Activated CD8-positive, alpha-beta T cell treated with anti-CD3 and anti-CD28 coated beads for 36 hours (primary cell): ENCODE measurements around the gene VAC14. TPM values are rescaled to one million over a fixed set of nuclear protein-coding genes. Genes with fewer than 3 reads are reported as not detected.

Experiments
- ATAC-seq: fragments of 200-7000 bp; cut with Tn5 transposase; one replicate; pipeline ENCODE4 v1.10.0; 2021; ENCODE audit warnings: mild to moderate bottlenecking, moderate library complexity
- CTCF ChIA-PET: fragments of 350-600 bp; sonication (Branson Sonifier 250); formaldehyde crosslinking; loops from one replicate; lab custom pipeline; 2021; ENCODE audit warnings: antibody characterized with exemption; lab: Charles Lee
- POLR2A ChIA-PET: fragments of 350-600 bp; sonication (Branson Sonifier 250); formaldehyde crosslinking; loops from one replicate; lab custom pipeline; 2021; ENCODE audit warnings: antibody characterized with exemption; lab: Charles Lee
- DNase-seq: peaks from one replicate; pipeline ENCODE4 v3.0.0-alpha.2; 2020
- H3K27ac Mint-ChIP-seq: one replicate; pipeline ENCODE4 v1.8.0; 2021; ENCODE audit warnings: mild to moderate bottlenecking, mixed read lengths
- H3K27me3 Mint-ChIP-seq: one replicate; pipeline ENCODE4 v1.8.0; 2021; ENCODE audit warnings: mixed read lengths
- H3K36me3 Mint-ChIP-seq: one replicate; pipeline ENCODE4 v1.8.0; 2021; ENCODE audit warnings: low read depth, mixed read lengths
- H3K4me1 Mint-ChIP-seq: one replicate; pipeline ENCODE4 v1.8.0; 2021; ENCODE audit warnings: low read depth, mixed read lengths
- H3K4me3 Mint-ChIP-seq: one replicate; pipeline ENCODE4 v1.8.0; 2021; ENCODE audit warnings: mild to moderate bottlenecking, moderate library complexity, mixed read lengths
- H3K9me3 Mint-ChIP-seq: one replicate; pipeline ENCODE4 v1.8.0; 2021; ENCODE audit warnings: mixed read lengths
- intact Hi-C: fragments of 100-400 bp; cut with micrococcal nuclease; formaldehyde crosslinking; loops from one replicate; pipeline ENCODE4 v1.10.0; 2022
- total RNA-seq, 2 experiments: library from RNA; stranded (reverse); gene quantifications; one replicate each; pipeline ENCODE4 v1.2.3, GENCODE V29; 2021
- TF ChIP-seq, protein P1 (sequence below): fragments of 200-600 bp; IDR thresholded peaks from one replicate; pipeline ENCODE4 v1.8.0; 2022; ENCODE audit warnings: antibody characterized with exemption, mild to moderate bottlenecking

The VAC14 gene
- total RNA-seq, 2 experiments from 2014 or later, result 27.6 TPM

DNA sequence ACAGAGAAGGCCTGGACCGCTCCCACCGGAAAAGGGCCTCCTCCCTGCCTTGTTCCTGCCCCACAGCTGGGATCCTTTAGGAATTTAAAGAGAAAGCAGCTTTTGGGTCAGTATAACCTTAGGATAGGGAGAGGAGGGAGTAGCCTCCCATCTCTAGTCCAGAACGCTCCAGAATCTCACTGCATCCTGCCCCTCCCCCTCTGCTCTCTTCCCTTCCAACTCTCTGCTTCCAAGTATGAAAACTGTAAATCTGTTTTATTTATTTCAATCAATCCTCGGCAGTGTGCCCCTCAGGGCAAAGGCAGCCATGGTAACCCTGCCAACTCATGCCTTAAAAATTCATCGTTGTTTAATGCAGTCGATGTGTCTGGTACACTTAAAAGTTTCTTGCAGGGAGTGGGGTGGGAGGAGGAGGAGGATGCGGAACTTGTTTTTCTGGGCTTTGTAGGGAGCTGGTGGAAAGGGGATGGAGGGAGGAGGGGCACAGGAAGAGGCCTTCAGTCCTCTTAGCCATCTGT, 94.0 kb downstream of the VAC14 start:
- H3K4me3 Mint-ChIP-seq, result no peak overlapping the region
- no peak for DNase-seq
- CTCF ChIA-PET, result no interaction called here
- ATAC-seq, result no peak
- POLR2A ChIA-PET, result no interaction called here
- H3K27me3 Mint-ChIP-seq, result no peaks in the 10 kb centered on the region
- no peaks in the 10 kb centered on the region for H3K9me3 Mint-ChIP-seq
- peaks cover 6% of the 10 kb centered on the region for H3K4me1 Mint-ChIP-seq
- TF ChIP-seq, protein P1, sequence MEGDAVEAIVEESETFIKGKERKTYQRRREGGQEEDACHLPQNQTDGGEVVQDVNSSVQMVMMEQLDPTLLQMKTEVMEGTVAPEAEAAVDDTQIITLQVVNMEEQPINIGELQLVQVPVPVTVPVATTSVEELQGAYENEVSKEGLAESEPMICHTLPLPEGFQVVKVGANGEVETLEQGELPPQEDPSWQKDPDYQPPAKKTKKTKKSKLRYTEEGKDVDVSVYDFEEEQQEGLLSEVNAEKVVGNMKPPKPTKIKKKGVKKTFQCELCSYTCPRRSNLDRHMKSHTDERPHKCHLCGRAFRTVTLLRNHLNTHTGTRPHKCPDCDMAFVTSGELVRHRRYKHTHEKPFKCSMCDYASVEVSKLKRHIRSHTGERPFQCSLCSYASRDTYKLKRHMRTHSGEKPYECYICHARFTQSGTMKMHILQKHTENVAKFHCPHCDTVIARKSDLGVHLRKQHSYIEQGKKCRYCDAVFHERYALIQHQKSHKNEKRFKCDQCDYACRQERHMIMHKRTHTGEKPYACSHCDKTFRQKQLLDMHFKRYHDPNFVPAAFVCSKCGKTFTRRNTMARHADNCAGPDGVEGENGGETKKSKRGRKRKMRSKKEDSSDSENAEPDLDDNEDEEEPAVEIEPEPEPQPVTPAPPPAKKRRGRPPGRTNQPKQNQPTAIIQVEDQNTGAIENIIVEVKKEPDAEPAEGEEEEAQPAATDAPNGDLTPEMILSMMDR, result no peak
- peaks cover 2% of the 10 kb centered on the region for H3K36me3 Mint-ChIP-seq
- H3K27ac Mint-ChIP-seq, result no peak overlapping the region
- intact Hi-C loops, result no loop called here

DNA sequence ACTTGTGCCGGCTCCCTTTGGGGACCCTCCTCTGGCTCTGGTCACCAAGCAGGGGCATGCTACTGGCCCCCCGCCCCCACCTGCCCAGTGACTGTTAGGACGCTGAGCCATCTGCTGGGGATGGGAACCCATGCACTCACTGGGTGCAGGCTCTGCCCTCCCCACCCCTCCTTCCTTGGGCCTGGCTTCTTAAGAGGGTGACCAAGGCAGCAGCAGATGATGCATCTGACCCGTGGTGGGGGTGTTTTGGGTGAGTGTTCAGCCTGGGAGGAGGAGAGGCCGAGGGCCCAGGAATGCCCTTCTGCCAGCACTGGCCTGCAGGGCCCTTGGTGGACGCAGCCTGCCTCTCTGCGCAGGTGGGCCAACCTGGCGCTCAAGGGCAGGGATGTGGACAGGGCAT, 95.9 kb downstream of the VAC14 start:
- Mint-ChIP-seq H3K9me3 (no peaks in the 10 kb centered on the region), H3K4me3 (no peak overlapping the region), H3K4me1 (peaks cover 2% of the 10 kb centered on the region), H3K36me3 (peaks cover 2% of the 10 kb centered on the region), H3K27ac (no peak overlapping the region), H3K27me3 (no peaks in the 10 kb centered on the region)
- ChIA-PET POLR2A (interaction anchor here (1.1 kb wide), 1 partner anchor 10 kb away, joined by 3 read pairs; no protein-coding TSS in a partner anchor), CTCF (no interaction called here)
- TF ChIP-seq, protein P1, result no peak
- ATAC-seq, result no peak
- DNase-seq, result no peak
- intact Hi-C loops, result no loop called here

DNA sequence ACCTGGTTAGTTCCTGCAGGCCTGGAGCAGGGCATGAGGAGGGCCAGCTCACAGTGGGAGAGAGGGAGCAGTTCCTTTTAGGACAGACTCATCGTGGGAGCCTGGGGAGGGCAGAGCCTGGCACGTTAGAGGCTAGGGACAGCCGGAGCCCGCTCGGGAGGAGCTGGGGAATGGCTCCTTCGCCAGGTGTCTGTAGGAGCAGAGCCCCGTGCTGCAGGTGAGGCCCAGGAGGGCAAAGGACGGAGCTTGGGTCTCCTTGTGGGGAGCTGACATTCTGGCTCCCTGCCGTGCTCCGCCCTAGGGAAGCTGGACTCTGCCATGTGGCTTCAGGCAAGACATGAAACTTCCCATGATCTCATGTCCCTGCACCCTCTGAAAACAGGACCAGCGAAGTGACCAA, 96.4 kb downstream of the VAC14 start:
- Mint-ChIP-seq H3K27ac (no peak overlapping the region), H3K9me3 (no peaks in the 10 kb centered on the region), H3K36me3 (peaks cover 2% of the 10 kb centered on the region), H3K4me1 (no peaks in the 10 kb centered on the region), H3K4me3 (no peak overlapping the region), H3K27me3 (no peaks in the 10 kb centered on the region)
- CTCF ChIA-PET, result no interaction called here
- POLR2A ChIA-PET, result interaction anchor here (1.1 kb wide), 1 partner anchor 9 kb away, joined by 3 read pairs; no protein-coding TSS in a partner anchor
- DNase-seq, result no peak
- TF ChIP-seq, protein P1, result no peak
- intact Hi-C loops, result no loop called here
- no peak for ATAC-seq

DNA sequence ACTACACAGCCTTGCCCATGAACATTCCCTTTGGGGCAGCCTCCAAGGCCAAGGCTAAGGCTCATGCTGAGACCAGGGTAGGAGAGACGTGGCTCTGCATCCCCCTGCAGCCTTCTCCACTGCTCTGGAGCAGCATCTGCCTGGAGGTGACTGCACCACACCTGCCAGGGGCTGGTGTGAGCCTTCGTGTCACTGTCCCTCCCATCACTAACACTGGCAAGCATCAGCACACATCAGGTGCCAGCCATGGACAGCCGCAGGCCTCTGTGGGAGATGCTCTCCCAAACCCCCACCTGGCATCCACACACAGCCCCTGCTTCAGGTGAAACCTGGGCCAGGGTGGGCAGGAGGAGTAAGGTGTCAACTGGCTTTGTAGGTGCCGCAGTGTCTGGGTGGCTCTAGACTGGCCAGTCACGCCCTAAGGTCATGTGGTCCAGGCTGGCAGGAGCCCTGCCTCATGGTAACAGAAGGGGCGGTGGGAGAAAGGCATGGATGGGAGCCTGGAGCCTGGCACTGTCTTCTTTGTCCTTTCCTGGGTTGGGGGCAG, 97.0 kb downstream of the VAC14 start:
- POLR2A ChIA-PET, result no interaction called here
- Mint-ChIP-seq H3K27ac (no peak overlapping the region), H3K9me3 (no peaks in the 10 kb centered on the region), H3K4me3 (no peak overlapping the region), H3K27me3 (no peaks in the 10 kb centered on the region), H3K36me3 (peaks cover 2% of the 10 kb centered on the region), H3K4me1 (peaks cover 3% of the 10 kb centered on the region)
- ATAC-seq (no peak), DNase-seq (no peak)
- intact Hi-C loops, result no loop called here
- CTCF ChIA-PET, result interaction anchor here (1.6 kb wide), 1 partner anchor 67 kb away, joined by 6 read pairs; no protein-coding TSS in a partner anchor
- TF ChIP-seq, protein P1, result no peak

DNA sequence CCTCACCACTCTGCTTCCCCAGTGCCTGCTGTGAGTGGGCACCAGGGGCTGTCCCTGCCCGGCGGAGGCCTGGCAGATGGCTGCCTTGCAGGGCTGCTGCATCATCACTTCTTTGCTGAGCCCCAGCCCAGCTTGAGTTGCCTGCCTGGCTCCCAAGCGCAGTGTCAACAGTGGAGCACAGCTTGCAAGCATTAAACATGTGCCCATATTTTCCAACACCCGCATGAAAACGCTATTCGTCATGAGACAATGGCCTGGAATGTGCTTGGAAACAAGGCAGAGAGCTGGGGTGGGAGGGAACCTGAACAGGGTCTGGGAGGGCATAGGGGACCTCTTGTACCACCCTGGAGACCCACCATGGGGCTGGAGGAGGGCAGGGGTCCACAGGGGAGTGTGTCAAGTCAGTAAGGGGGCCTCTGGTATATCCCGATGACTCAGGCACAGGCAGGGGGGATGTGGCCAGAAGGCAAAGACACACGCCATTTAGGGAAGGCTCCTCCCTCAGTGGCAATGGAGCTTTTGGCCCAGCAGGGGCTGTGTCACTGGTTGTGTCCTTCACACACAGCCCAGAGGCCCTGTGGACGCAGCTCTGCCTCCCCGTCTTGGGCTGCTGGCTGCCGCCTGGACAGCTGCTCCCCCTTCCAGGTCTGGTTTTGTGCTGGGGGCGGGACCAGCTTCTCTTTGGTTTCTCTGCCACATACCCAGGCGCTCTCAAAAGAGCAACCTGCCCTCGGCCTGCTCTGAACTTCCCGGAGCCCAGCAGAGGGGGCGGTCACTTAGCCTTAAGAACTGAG, 97.7 kb downstream of the VAC14 start:
- Mint-ChIP-seq H3K36me3 (peaks cover 2% of the 10 kb centered on the region), H3K9me3 (no peaks in the 10 kb centered on the region), H3K27me3 (no peaks in the 10 kb centered on the region), H3K4me1 (peaks cover 3% of the 10 kb centered on the region), H3K27ac (no peak overlapping the region), H3K4me3 (no peak overlapping the region)
- POLR2A ChIA-PET, result no interaction called here
- DNase-seq (no peak), ATAC-seq (no peak)
- CTCF ChIA-PET, result interaction anchor here (1.6 kb wide), 1 partner anchor 68 kb away, joined by 6 read pairs; no protein-coding TSS in a partner anchor
- intact Hi-C loops, result no loop called here
- TF ChIP-seq, protein P1, result no peak
